ENCODE measurements around the gene BAX.

- TF ChIP-seq CTCF (IDR thresholded peaks at IDR 0.05) (no peak), RAD21 (IDR thresholded peaks at IDR 0.05; ENCODE audit: low read length) (no peak), NFIC (IDR thresholded peaks at IDR 0.05; ENCODE audit: borderline replicate concordance) (peak; percentile 51; the same call in 1 of the 2 replicates), IRF3 (IDR thresholded peaks at IDR 0.05; ENCODE audit: low read depth, low read length) (no peak), REST (IDR thresholded peaks at IDR 0.05; ENCODE audit: low read depth, low read length) (no peak), CHD2 (IDR thresholded peaks at IDR 0.05; ENCODE audit: low read length, partially characterized antibody) (no peak), POLR2AphosphoS5 (IDR thresholded peaks at IDR 0.05; ENCODE audit: low read depth, low read length) (no peak), FOXM1 (IDR thresholded peaks at IDR 0.05; ENCODE audit: low read depth) (no peak), SIN3A (IDR thresholded peaks at IDR 0.05; ENCODE audit: borderline replicate concordance, low read depth, low read length) (no peak), TAF1 (IDR thresholded peaks at IDR 0.05; ENCODE audit: borderline replicate concordance, low read depth, low read length) (no peak), YY1 (IDR thresholded peaks at IDR 0.05; ENCODE audit: low read depth) (no peak), GABPA (IDR thresholded peaks at IDR 0.05; ENCODE audit: low read depth) (no peak), GATA2 (CRISPR knock-in tag; IDR thresholded peaks at IDR 0.05) (no peak), ZBTB33 (IDR thresholded peaks at IDR 0.05; ENCODE audit: borderline replicate concordance, low read depth) (no peak)
Observed at GRCh38 chr19:48926909-48927308, 27.8 kb upstream of the BAX start.

All from SK-N-SH (cell line).